Naive B cell (primary cell): ENCODE data around the gene MAPK1. TPM values are rescaled to one million over a fixed set of nuclear protein-coding genes. Genes with fewer than 3 reads are reported as not detected.
A peak's percentile ranks its signal among the peaks of the same experiment; 100 is the strongest.
"Not testable (repeated sequence)": the region's sequence is repeated elsewhere in the genome, so short reads cannot be mapped to it uniquely, and the experiment has no call there.

ENCODE experiments used
- ATAC-seq, 2 donors: fragments of 150-1000 bp; cut with Tn5 transposase; 2 replicates each; pipeline ENCODE4 v1.10.0; 2021; ENCODE audit warnings: low read depth in 2 of 2, mild to moderate bottlenecking in 2 of 2, moderate library complexity in 2 of 2
- DNase-seq: peaks from one replicate; pipeline ENCODE4 v3.0.0; 2022
- H3K27ac Mint-ChIP-seq, 6 donors: one replicate each; pipeline ENCODE4 v1.8.0; 2020 to 2022; ENCODE audit warnings: mild to moderate bottlenecking in 6 of 6, mixed read lengths in 6 of 6, moderate library complexity in 5 of 6, inconsistent platforms in 2 of 6
- H3K27me3 Mint-ChIP-seq, 3 donors: one replicate each; pipeline ENCODE4 v1.8.0; 2021 to 2022; ENCODE audit warnings: mixed read lengths in 3 of 3, mild to moderate bottlenecking in 1 of 3
- H3K36me3 Mint-ChIP-seq, 2 donors: one replicate each; pipeline ENCODE4 v1.8.0; 2020 to 2022; ENCODE audit warnings: mixed read lengths in 2 of 2, inconsistent platforms in 1 of 2, mild to moderate bottlenecking in 1 of 2
- H3K4me1 Mint-ChIP-seq, 3 donors: one replicate each; pipeline ENCODE4 v1.8.0; 2020 to 2022; ENCODE audit warnings: mixed read lengths in 3 of 3, inconsistent platforms in 1 of 3, mild to moderate bottlenecking in 1 of 3, moderate library complexity in 1 of 3
- H3K4me3 Mint-ChIP-seq, 8 donors: one replicate each; pipeline ENCODE4 v1.8.0; 2020 to 2022; ENCODE audit warnings: mild to moderate bottlenecking in 8 of 8, mixed read lengths in 8 of 8, moderate library complexity in 8 of 8, inconsistent platforms in 2 of 8
- H3K9me3 Mint-ChIP-seq, 7 donors: one replicate each; pipeline ENCODE4 v1.8.0; 2020 to 2022; ENCODE audit warnings: mixed read lengths in 7 of 7, mild to moderate bottlenecking in 5 of 7, inconsistent platforms in 2 of 7, moderate library complexity in 1 of 7
- polyA plus RNA-seq, 6 donors: library from polyadenylated mRNA; unstranded; fragments of 300-500 nt; fragmentation: Illumina TruSeq; gene quantifications; one replicate each; pipeline ENCODE4 v1.2.3, GENCODE V29; 2021; ENCODE audit warnings: low read depth in 6 of 6

The MAPK1 gene
- polyA plus RNA-seq, 6 donors from 2014 or later: 68.6 to 114 (median 93.2) TPM

- peak overlapping the region in 2 of 6 donors; percentile 75 to 78 for H3K27ac Mint-ChIP-seq
- peaks cover 0 to 1% (median 0%) of the 10 kb centered on the region in 7 donors for H3K9me3 Mint-ChIP-seq
- ATAC-seq: no peak
- DNase-seq: no peak
- no peaks in the 10 kb centered on the region for H3K27me3 Mint-ChIP-seq
- H3K36me3 Mint-ChIP-seq: no peaks in the 10 kb centered on the region
- peaks cover 45 to 85% (median 75%) of the 10 kb centered on the region in 3 donors for H3K4me1 Mint-ChIP-seq
- H3K4me3 Mint-ChIP-seq: peak overlapping the region in 1 of 8 donors; percentile 83
Observed at GRCh38 chr22:21850660-21851059, 16.8 kb downstream of the MAPK1 start.

- Mint-ChIP-seq H3K27me3 (no peaks in the 10 kb centered on the region), H3K36me3 (no peaks in the 10 kb centered on the region), H3K4me3 (peak overlapping the region in 2 of 8 donors; percentile 3 to 33), H3K4me1 (peaks cover 43 to 81% (median 74%) of the 10 kb centered on the region in 3 donors), H3K9me3 (peaks cover 0 to 1% (median 0%) of the 10 kb centered on the region in 7 donors), H3K27ac (peak overlapping the region in 3 of 6 donors; percentile 44 to 78 (median 78))
- DNase-seq: no peak
- no peak for ATAC-seq
Observed at GRCh38 chr22:21849489-21849888, 18.0 kb downstream of the MAPK1 start.

GRCh38 chr22:21848057-21848456 lies 19.4 kb downstream of the MAPK1 start:
- peaks cover 42 to 79% (median 79%) of the 10 kb centered on the region in 3 donors for H3K4me1 Mint-ChIP-seq
- H3K36me3 Mint-ChIP-seq, H3K27me3 Mint-ChIP-seq, DNase-seq, H3K9me3 Mint-ChIP-seq, H3K4me3 Mint-ChIP-seq, ATAC-seq: not testable (repeated sequence)
- H3K27ac Mint-ChIP-seq: peak overlapping the region in 2 of 6 donors; percentile 29 to 87

- Mint-ChIP-seq H3K4me3 (no peak overlapping the region), H3K27ac (peak overlapping the region in 4 of 6 donors; percentile 39 to 74 (median 60)), H3K9me3 (peaks cover 0 to 1% (median 0%) of the 10 kb centered on the region in 7 donors), H3K4me1 (peaks cover 38 to 68% (median 64%) of the 10 kb centered on the region in 3 donors), H3K27me3 (no peaks in the 10 kb centered on the region), H3K36me3 (peaks cover 0 to 7% of the 10 kb centered on the region in 2 donors)
- DNase-seq (no peak), ATAC-seq (no peak)
Observed at GRCh38 chr22:21845558-21846453, 21.6 kb downstream of the MAPK1 start.

- DNase-seq (no peak), ATAC-seq (no peak)
- H3K27ac Mint-ChIP-seq: peak overlapping the region in 2 of 6 donors; percentile 3 to 36
- H3K4me1 Mint-ChIP-seq: peaks cover 37 to 66% (median 64%) of the 10 kb centered on the region in 3 donors
- H3K4me3 Mint-ChIP-seq: no peak overlapping the region
- no peaks in the 10 kb centered on the region for H3K27me3 Mint-ChIP-seq
- peaks cover 0 to 1% (median 0%) of the 10 kb centered on the region in 7 donors for H3K9me3 Mint-ChIP-seq
- H3K36me3 Mint-ChIP-seq: peaks cover 0 to 7% of the 10 kb centered on the region in 2 donors
Observed at GRCh38 chr22:21842946-21843345, 24.5 kb downstream of the MAPK1 start.

- H3K9me3 Mint-ChIP-seq: no peaks in the 10 kb centered on the region
- peaks cover 41 to 71% (median 64%) of the 10 kb centered on the region in 3 donors for H3K4me1 Mint-ChIP-seq
- no peak for ATAC-seq
- no peak for DNase-seq
- H3K4me3 Mint-ChIP-seq: no peak overlapping the region
- peak overlapping the region in 3 of 6 donors; percentile 69 to 91 (median 85) for H3K27ac Mint-ChIP-seq
- no peaks in the 10 kb centered on the region for H3K27me3 Mint-ChIP-seq
- peaks cover 0 to 7% of the 10 kb centered on the region in 2 donors for H3K36me3 Mint-ChIP-seq
Observed at GRCh38 chr22:21841422-21841821, 26.0 kb downstream of the MAPK1 start.

- H3K4me1 Mint-ChIP-seq: peaks cover 41 to 72% (median 65%) of the 10 kb centered on the region in 3 donors
- DNase-seq (no peak), ATAC-seq (no peak)
- no peaks in the 10 kb centered on the region for H3K9me3 Mint-ChIP-seq
- peaks cover 0 to 7% of the 10 kb centered on the region in 2 donors for H3K36me3 Mint-ChIP-seq
- H3K27me3 Mint-ChIP-seq: no peaks in the 10 kb centered on the region
- H3K4me3 Mint-ChIP-seq: no peak overlapping the region
- H3K27ac Mint-ChIP-seq: peak overlapping the region in 3 of 6 donors; percentile 57 to 99 (median 77)
Observed at GRCh38 chr22:21840236-21840823, 27.1 kb downstream of the MAPK1 start.

- ATAC-seq (no peak), DNase-seq (no peak)
- no peaks in the 10 kb centered on the region for H3K27me3 Mint-ChIP-seq
- no peak overlapping the region for H3K4me3 Mint-ChIP-seq
- peaks cover 0 to 7% of the 10 kb centered on the region in 2 donors for H3K36me3 Mint-ChIP-seq
- H3K27ac Mint-ChIP-seq: peak overlapping the region in 5 of 6 donors; percentile 41 to 99 (median 77)
- peaks cover 46 to 76% (median 69%) of the 10 kb centered on the region in 3 donors for H3K4me1 Mint-ChIP-seq
- no peaks in the 10 kb centered on the region for H3K9me3 Mint-ChIP-seq
Observed at GRCh38 chr22:21839765-21840140, 27.7 kb downstream of the MAPK1 start.

GRCh38 chr22:21839104-21839764 lies 28.2 kb downstream of the MAPK1 start:
- not testable (repeated sequence) for DNase-seq, ATAC-seq, H3K27me3 Mint-ChIP-seq, H3K9me3 Mint-ChIP-seq, H3K36me3 Mint-ChIP-seq
- Mint-ChIP-seq H3K27ac (peak overlapping the region; percentile 41 to 99 (median 90)), H3K4me1 (peaks cover 47 to 76% (median 70%) of the 10 kb centered on the region in 3 donors), H3K4me3 (peak overlapping the region in 2 of 8 donors; percentile 5 to 45)

- Mint-ChIP-seq H3K9me3 (no peaks in the 10 kb centered on the region), H3K27ac (peak overlapping the region; percentile 72 to 99 (median 90)), H3K36me3 (no peaks in the 10 kb centered on the region), H3K4me3 (peak overlapping the region in 2 of 8 donors; percentile 21 to 50), H3K27me3 (no peaks in the 10 kb centered on the region), H3K4me1 (peaks cover 50 to 74% (median 66%) of the 10 kb centered on the region in 3 donors)
- DNase-seq: no peak
- no peak for ATAC-seq
Observed at GRCh38 chr22:21837248-21837979, 30.0 kb downstream of the MAPK1 start.

GRCh38 chr22:21836486-21836885 lies 31.0 kb downstream of the MAPK1 start:
- not testable (repeated sequence) for ATAC-seq, DNase-seq, H3K36me3 Mint-ChIP-seq, H3K27me3 Mint-ChIP-seq, H3K4me3 Mint-ChIP-seq, H3K9me3 Mint-ChIP-seq
- Mint-ChIP-seq H3K27ac (peak overlapping the region in 5 of 6 donors; percentile 47 to 100 (median 97)), H3K4me1 (peaks cover 57 to 84% (median 74%) of the 10 kb centered on the region in 3 donors)

GRCh38 chr22:21835378-21835777 lies 32.1 kb downstream of the MAPK1 start:
- no peaks in the 10 kb centered on the region for H3K27me3 Mint-ChIP-seq
- peaks cover 62 to 89% (median 80%) of the 10 kb centered on the region in 3 donors for H3K4me1 Mint-ChIP-seq
- peak overlapping the region in 7 of 8 donors; percentile 73 to 88 (median 80) for H3K4me3 Mint-ChIP-seq
- ATAC-seq (no peak), DNase-seq (no peak)
- peak overlapping the region; percentile 91 to 100 (median 98) for H3K27ac Mint-ChIP-seq
- no peaks in the 10 kb centered on the region for H3K36me3 Mint-ChIP-seq
- H3K9me3 Mint-ChIP-seq: no peaks in the 10 kb centered on the region
